Keratinocyte (primary cell): Measurements from ENCODE around the gene MGRN1. TPM values are rescaled to one million over a fixed set of nuclear protein-coding genes. Genes with fewer than 3 reads are reported as not detected.

Experiments
- DNase-seq: peaks from one replicate; pipeline ENCODE4 v3.0.0-alpha.2; 2011; ENCODE audit warnings: low read depth, missing footprints, low spot score
- FAIRE-seq: peaks from 2 replicates; lab custom pipeline; 2011; peaks lifted over from hg19 to GRCh38; lab: Jason Lieb, UNC
- H2AFZ ChIP-seq: 2 replicates; pipeline ENCODE4 v1.6.0; 2012; ENCODE audit warnings: low read length, control low read depth, inconsistent platforms; ENCODE audit not compliant: control insufficient read depth
- H3K27ac ChIP-seq: 2 replicates; pipeline ENCODE4 v1.5.1; 2011; ENCODE audit warnings: low read length; ENCODE audit not compliant: control insufficient read depth, insufficient read depth
- H3K27me3 ChIP-seq: 3 replicates; pipeline ENCODE4 v1.6.0; 2011; ENCODE audit warnings: low read length; ENCODE audit not compliant: control insufficient read depth, insufficient read depth; ENCODE audit errors: extremely low read depth
- H3K36me3 ChIP-seq, 2 experiments: 2 replicates in 1 of 2; 3 replicates in 1 of 2; pipeline ENCODE4 v1.5.1; 2011; ENCODE audit warnings: low read length in 2 of 2, mild to moderate bottlenecking in 1 of 2; ENCODE audit not compliant: control insufficient read depth in 2 of 2, insufficient read depth in 2 of 2; ENCODE audit errors: extremely low read depth in 1 of 2
- H3K4me1 ChIP-seq: 3 replicates; pipeline ENCODE4 v1.5.1; 2011; ENCODE audit warnings: low read length; ENCODE audit not compliant: control insufficient read depth, insufficient read depth; ENCODE audit errors: extremely low read depth
- H3K4me2 ChIP-seq: 3 replicates; pipeline ENCODE4 v1.6.0; 2011; ENCODE audit warnings: low read depth, low read length; ENCODE audit not compliant: control insufficient read depth, insufficient read depth; ENCODE audit errors: extremely low read depth
- H3K4me3 ChIP-seq, 3 experiments: fragments of 200-600 bp in 1 of 3; sonication (generic) in 1 of 3; 2 replicates in 2 of 3; 3 replicates in 1 of 3; pipeline ENCODE4 v1.5.1; 2011 to 2016; ENCODE audit warnings: low read length in 3 of 3, mild to moderate bottlenecking in 3 of 3, control low read depth in 2 of 3, inconsistent platforms in 1 of 3, low read depth in 1 of 3, mixed read lengths in 1 of 3, mixed run types in 1 of 3, moderate library complexity in 1 of 3; ENCODE audit not compliant: control insufficient read depth in 2 of 3, insufficient read depth in 2 of 3; ENCODE audit errors: extremely low read depth in 1 of 3
- H3K79me2 ChIP-seq: 2 replicates; pipeline ENCODE4 v1.6.0; 2012; ENCODE audit warnings: low read length; ENCODE audit not compliant: control insufficient read depth, insufficient read depth
- H3K9ac ChIP-seq: 3 replicates; pipeline ENCODE4 v1.6.0; 2011; ENCODE audit warnings: low read length; ENCODE audit not compliant: control insufficient read depth, insufficient read depth; ENCODE audit errors: extremely low read depth
- H3K9me1 ChIP-seq: 3 replicates; pipeline ENCODE4 v1.6.0; 2011; ENCODE audit warnings: low read length; ENCODE audit not compliant: control insufficient read depth, insufficient read depth; ENCODE audit errors: extremely low read depth
- H3K9me3 ChIP-seq: 2 replicates; pipeline ENCODE4 v1.5.1; 2012; ENCODE audit warnings: low read depth, low read length; ENCODE audit not compliant: control insufficient read depth
- H4K20me1 ChIP-seq: 3 replicates; pipeline ENCODE4 v1.6.0; 2011; ENCODE audit warnings: low read length; ENCODE audit not compliant: control insufficient read depth, insufficient read depth; ENCODE audit errors: extremely low read depth
- CTCF ChIP-seq, 3 experiments: IDR thresholded peaks in 1 of 3; conservative IDR thresholded peaks in 1 of 3; optimal IDR thresholded peaks in 1 of 3; 2 replicates in 2 of 3; 3 replicates in 1 of 3; pipeline versions ENCODE3 to v1.5.1; 2011; ENCODE audit warnings: low read length in 3 of 3, mild to moderate bottlenecking in 3 of 3, moderate library complexity in 2 of 3, control low read depth in 1 of 3, inconsistent platforms in 1 of 3; ENCODE audit not compliant: insufficient read depth in 2 of 3; ENCODE audit errors: extremely low read depth in 1 of 3
- EZH2 ChIP-seq: IDR thresholded peaks from one replicate; pipeline ENCODE4 v1.6.1; 2012; ENCODE audit warnings: inconsistent platforms, mild to moderate bottlenecking, low read length, moderate library complexity
- dilution Hi-C: fragments of 300-500 bp; cut with MboI; formaldehyde crosslinking; loops from one replicate; pipeline ENCODE4 v1.7.0; 2020; ENCODE audit warnings: low sequenced_read_pairs; ENCODE audit not compliant: extremely low pct_ligation_motif_present
- polyA plus RNA-seq, 5 experiments: library from polyadenylated mRNA; depleted of rRNA in 3 of 5; stranded (reverse) in 3 of 5; stranded (forward) in 1 of 5; unstranded in 1 of 5; fragments of >200 nt; gene quantifications; 1 replicate in 1 of 5; 2 replicates in 3 of 5; 3 replicates in 1 of 5; pipeline versions ENCODE4 v1.2.1 to v1.2.3, GENCODE V29; 2011 to 2012; ENCODE audit warnings: missing spikeins in 2 of 5, low read depth in 1 of 5, low replicate concordance in 1 of 5

Gene MGRN1
- polyA plus RNA-seq, 1 donor (not counting 4 experiments of a cell fraction or from before 2014, with no cell fraction given), result 1.9 TPM

GRCh38 chr16:4633910-4634635 is 9.4 kb downstream of the MGRN1 start:
- no peak overlapping the region for H2AFZ ChIP-seq
- H3K79me2 ChIP-seq, result peaks cover 68% of the 10 kb centered on the region
- no peaks in the 10 kb centered on the region for H3K9me1 ChIP-seq
- no peak overlapping the region for H3K27ac ChIP-seq
- peaks cover 5% of the 10 kb centered on the region for H4K20me1 ChIP-seq
- dilution Hi-C loops, result no loop called here
- peaks cover 6 to 7% of the 10 kb centered on the region in 2 experiments for H3K36me3 ChIP-seq
- H3K4me3 ChIP-seq, result no peak overlapping the region
- no peak for DNase-seq
- H3K27me3 ChIP-seq, result no peaks in the 10 kb centered on the region
- H3K4me1 ChIP-seq, result no peaks in the 10 kb centered on the region
- H3K9me3 ChIP-seq, result no peaks in the 10 kb centered on the region
- H3K4me2 ChIP-seq, result no peak overlapping the region
- no peak for FAIRE-seq
- TF ChIP-seq EZH2 (no peak), CTCF (optimal IDR thresholded peaks at IDR 0.05 in 1 of 3, IDR thresholded peaks at IDR 0.05 in 1 of 3, conservative IDR thresholded peaks at IDR 0.05 in 1 of 3; ENCODE audit: extremely low read depth in 1 of 3, insufficient read depth in 2 of 3, low read length in 3 of 3) (no peak)
- no peak overlapping the region for H3K9ac ChIP-seq

- H3K9ac ChIP-seq, result no peak overlapping the region
- H2AFZ ChIP-seq, result no peak overlapping the region
- no peaks in the 10 kb centered on the region for H3K27me3 ChIP-seq
- H3K79me2 ChIP-seq, result peaks cover 70% of the 10 kb centered on the region
- H3K4me2 ChIP-seq, result no peak overlapping the region
- H3K9me3 ChIP-seq, result no peaks in the 10 kb centered on the region
- no peaks in the 10 kb centered on the region for H3K4me1 ChIP-seq
- H3K27ac ChIP-seq, result no peak overlapping the region
- dilution Hi-C loops, result no loop called here
- peaks cover 10% of the 10 kb centered on the region for H4K20me1 ChIP-seq
- no peak for FAIRE-seq
- no peak overlapping the region for H3K4me3 ChIP-seq
- peaks cover 7 to 13% of the 10 kb centered on the region in 2 experiments for H3K36me3 ChIP-seq
- no peaks in the 10 kb centered on the region for H3K9me1 ChIP-seq
- no peak for TF ChIP-seq CTCF (optimal IDR thresholded peaks at IDR 0.05 in 1 of 3, IDR thresholded peaks at IDR 0.05 in 1 of 3, conservative IDR thresholded peaks at IDR 0.05 in 1 of 3; ENCODE audit: extremely low read depth in 1 of 3, insufficient read depth in 2 of 3, low read length in 3 of 3)
- TF ChIP-seq EZH2, result no peak
- no peak for DNase-seq
Measured at GRCh38 chr16:4634768-4635167, 10.1 kb downstream of the MGRN1 start.
